Activated CD8-positive, alpha-beta memory T cell treated with anti-CD3 and anti-CD28 coated beads for 1 hour (primary cell): ENCODE results near the gene OBSL1.

Experiments used
- DNase-seq, 2 donors: peaks; one replicate each; pipeline ENCODE4 v3.0.0-alpha.2; 2020; ENCODE audit warnings: low read depth in 1 of 2; ENCODE audit errors: extremely low read depth in 1 of 2

OBSL1 gene

DNA sequence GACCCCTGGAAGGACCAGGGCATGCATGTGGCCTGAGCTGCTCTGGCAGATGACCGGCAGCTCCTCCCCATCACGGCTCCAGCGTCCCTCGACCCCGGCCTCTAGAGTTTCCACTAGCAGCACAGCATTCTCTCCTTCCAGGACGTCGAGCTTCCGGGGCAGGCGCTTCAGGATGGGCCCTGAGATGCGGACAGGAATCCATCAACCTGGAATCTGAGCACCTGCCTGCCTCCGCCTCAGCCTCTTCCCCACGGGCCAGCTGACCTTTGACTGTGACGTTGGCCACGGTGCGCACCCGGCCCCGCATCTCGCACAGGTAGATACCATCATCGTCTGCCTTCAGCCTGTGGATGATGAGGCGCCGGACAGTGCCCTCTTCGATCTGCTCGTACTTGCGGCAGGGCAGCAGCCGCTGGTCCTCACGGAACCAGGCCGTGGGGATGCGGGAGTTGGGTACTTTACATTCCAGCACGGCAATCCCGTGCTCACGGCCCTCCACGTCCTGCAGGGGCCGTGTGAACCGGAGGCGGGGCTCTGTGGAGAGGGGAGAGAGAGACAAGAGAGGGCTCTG is 3.5 kb downstream of the OBSL1 start:
- no peak for DNase-seq

DNA sequence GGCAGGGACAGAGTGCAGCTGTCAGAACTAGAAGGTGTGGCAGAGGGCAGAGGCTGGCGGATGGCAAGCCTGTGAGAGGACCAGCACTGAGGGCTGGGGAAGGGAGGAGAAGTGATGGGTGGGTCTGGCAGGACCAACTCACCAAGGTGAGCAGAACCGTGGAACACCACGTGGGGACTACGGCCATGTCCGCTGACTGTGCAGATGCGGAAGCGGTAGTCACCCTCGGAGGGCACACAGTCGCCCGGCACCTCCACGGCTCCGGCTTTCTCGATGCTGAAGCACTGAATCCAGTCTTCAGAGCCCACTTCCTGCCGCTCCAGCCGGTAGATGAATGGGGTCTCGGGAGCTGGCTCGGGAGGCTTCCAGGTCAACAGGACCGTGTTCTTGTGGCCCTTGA is 4.2 kb downstream of the OBSL1 start:
- no peak for DNase-seq

DNA sequence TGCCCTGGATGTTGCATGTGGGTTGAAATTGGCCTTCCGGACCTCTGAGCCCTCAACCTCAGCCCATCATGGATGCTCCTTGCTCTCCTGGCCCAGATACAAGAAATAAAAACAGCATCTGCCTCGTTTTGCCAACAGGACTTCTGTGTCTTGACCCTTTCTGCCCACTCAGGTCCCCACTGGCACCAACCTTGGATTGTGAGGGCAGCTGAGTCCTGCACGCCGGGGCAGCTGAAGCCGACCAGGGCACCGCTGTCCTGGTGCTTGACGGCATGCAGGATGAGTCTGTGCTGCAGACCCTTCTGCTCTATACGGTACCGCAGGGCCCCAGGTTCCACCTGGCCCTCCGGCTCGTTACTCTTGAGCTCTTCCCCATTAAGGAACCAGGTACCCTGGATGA is 4.7 kb downstream of the OBSL1 start:
- no peak for DNase-seq

DNA sequence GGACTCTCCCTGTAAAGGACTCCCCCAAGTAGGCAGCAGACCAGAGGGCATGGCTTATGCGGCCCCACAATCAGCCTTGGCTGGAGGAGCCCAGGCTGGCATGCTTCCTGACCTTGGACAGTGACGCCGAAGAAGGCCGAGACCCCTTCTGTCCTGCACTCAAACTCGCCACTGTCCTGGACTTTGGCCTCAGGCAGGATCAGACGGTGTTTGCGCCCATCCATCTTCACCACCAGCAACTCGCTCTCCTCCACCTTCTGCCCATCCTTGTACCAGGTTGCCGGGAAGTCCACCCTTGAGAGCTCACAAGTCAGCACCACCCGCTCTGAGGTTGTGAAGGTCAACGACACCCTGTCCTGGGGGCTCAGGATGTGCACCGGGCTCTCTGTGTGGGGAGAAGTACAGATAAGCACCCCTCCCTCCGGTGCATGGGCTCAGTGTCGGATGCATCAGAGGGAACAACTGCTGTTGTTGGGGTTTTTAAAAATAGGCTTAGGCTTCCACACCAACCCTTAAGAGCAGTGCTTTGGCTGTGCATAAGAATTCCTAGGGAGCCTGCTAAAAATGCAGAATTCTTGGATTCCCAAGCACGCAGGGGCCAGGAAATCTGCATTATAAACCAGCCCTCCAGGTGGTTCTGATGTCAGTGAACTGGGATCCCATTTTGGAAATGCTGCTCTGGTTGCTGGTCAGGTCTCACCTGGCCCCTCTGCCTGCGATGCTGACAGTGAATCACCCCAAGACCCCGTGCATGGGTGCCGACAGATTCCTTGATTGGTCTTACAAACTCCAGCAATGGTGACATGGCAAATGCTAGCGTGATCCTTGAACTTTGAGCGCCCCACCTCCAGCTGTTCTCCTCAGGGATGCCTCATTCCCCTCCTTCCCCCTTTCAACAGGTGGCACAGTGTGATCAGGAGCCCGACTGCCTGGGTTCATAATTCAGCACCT is 5.9 kb downstream of the OBSL1 start:
- no peak for DNase-seq

DNA sequence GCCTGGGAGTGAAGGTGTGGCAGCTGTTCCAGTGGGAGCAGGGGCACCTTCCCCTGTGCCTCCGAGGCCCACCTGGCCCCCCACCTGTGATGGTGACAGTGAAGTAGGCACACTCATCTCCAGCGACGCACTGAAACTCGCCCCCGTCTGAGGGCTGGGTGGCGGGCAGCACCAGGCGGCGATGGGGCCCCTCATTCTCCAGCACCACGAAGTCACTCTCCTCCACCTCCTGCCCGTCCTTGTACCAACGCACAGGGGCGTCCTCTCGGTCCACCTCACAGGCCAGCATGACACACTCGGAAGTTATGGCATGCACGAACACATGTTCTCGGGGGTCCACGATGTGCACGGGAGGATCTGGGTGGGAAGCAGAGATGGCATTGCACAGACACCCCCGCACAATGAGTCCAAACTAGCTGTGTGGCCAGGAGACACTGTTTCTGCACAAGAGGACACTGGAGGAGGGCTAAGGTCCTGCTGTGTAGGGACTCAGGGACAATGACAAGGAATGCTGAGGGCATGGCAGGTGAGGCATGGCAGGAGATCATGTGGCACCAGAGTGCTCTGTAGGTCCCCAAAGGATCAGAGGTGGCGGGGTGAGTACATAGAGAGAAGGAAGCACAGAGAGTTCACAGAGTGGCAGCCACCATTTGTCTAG is 7.9 kb downstream of the OBSL1 start:
- no peak for DNase-seq

DNA sequence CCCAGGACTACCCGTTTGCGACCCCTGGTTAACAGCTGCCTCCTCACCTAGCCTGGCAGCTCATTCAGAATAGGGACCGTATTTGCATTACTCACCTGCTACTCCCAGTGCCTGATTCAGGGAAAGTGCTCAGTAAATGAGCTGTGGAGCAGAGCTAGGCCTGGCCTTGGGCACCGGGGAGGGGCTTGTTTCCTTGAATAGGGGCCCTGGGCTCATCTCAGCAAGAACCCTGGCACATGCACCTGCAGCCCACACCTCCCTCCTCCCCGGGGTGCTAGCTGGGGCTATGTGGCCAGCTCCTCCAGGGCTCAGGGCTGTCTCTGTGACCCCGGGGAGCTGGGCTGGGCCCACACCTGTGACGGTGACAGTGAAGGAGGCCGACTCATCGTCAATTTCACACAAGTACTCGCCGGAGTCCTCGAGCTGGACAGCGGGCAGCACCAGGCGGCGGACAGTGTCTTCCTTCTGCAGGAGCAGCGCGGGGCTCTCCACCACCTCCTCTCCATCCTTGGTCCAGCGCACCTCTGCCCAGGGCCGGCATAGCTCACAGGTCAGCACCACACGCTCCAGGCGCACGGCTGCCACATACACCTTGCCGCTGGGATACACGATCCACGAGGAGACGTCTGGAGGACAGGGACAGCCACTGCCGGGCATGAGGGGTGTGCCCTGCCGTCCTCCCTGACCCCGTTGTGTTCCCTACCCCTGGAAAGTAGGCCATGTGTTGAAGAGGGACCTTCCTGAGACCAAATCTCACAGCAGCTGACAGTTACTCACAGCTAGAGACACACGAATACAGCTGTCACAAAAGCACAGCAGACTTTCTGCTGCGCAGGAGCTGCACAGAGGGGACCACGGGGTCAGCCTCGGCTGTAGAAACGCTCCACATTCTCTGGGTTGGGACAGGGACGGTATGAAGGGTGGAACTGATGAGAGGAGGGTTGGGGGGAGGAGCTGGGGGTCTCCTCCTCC is 9.0 kb downstream of the OBSL1 start:
- no peak for DNase-seq

DNA sequence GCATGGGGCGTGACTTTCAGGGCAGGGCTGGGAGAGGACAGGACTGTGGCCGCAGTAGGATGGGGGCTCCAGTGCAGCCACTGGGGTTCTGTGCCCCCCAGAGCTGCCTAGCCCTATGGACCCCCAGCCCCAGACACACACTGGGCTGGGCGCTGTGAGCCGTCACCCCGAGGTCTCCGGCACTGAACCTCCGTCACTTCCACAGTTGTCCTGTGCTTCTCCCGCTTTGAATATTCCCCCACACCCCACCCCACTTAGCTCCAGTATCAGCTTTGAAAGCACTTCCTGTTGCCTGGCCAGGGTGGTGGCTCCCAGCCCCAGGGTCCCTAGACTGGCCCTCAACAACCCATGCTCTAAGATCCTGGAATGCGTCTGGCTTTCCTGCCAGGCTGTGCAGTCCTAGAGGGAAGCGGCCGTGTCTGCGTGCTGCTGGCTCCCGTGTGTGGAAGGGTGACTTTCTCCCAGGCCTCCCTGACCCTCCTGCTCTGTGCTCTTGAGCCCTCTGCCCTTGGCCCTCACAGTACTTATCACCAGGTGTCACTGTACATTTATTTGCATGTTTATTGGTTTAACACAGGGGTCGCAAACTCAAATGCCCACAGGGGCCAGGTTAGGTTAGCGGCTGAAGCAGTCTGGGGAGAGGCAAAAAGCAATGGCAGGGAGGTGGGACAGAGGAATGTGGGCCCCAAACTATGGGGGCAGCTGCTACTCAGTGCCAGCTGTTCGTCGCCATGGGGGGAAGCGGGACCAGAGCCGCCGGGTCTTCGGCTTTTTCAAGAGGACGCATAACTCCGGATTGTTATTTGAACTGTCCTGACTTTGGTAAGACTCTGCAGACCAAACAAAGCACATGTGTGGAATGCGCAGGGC is 9.9 kb downstream of the OBSL1 start:
- no peak for DNase-seq

DNA sequence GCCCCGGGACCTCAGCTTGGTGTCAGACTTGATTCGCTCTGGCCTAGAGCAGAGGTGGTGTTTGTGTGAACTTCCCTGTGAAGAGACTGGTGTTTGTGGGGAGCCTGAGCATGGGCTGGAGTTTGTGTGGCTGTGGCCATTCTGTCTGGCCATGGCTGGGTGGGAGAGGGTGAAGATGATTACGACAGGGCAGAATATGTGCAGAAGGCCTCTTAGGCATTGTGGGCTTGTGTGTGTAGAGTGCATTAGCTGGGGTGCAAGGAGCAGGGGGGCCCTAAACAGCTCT is 10.5 kb downstream of the OBSL1 start:
- no peak for DNase-seq

DNA sequence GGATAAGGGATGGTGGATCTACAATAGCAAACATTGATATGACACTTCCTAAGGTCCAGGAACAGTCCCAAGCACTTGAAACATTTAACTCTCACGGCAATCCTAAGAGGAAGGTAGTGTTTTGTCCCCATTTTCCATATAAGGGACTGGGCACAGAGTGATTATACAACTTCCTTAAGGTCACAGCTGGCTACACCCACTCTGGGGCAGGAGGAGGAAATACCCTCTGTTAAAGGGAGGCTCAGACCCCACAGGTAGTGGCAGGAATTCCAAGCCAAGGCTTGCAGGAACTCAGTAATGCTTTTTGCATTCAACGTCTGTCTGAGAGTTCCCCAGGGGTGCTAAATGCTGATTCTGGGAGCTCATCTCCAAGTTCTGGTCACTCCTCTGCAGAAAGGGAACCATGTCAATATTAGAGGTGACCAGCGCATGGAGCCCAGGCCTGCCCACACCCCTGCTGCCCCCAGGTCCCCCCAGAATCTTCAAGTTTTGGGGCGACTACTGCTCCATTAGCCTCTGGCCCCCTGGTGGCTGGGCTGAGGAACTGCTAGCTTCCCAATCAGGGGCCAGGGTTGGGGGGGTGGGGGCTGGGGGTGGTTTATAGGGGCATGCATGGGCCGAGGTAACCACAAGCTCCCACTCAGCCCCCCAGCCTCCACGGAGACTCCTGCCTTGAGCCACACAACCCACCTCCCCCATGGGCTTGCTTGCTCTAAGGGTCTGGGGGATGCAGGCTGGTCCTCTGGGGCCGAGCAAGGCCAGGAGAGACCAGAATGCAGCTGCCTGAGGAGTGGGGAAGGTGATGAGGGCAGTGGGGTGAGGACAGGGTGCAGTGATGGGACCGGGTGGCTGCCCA is 11.1 kb downstream of the OBSL1 start:
- DNase-seq = no peak

DNA sequence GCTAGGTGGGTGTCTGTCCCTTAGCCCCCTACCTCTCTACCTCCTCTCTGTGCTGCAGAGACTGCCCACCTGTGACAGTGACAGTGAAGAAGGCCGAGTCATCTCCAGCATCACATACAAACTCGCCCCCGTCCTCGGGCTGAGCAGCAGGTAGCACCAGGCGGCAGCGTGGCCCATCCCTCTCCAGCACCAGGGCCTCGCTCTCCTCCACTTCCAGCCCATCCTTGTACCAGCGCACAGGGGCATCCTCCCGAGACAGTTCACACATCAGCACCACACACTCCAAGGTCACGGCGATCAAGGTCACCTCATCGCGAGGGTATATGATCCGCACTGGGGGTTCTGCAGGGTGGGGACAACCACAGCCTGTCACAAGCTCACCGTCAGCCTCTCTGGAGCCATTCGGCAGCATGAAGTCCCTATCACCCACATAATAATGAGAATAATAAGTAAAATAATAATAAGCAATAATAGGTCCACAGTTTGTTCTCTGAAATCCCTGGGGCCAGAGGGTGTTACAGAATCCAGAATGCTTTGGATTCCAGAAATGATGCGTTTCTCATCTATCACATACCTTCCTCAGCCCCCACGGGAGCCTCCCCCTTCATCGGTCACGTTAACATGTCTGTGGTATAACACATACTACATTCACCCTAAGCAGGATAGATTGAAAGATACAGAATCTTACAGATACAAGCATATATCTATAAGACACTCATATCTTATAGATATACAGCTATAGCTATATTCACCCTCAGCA is 12.0 kb downstream of the OBSL1 start:
- DNase-seq = no peak

DNA sequence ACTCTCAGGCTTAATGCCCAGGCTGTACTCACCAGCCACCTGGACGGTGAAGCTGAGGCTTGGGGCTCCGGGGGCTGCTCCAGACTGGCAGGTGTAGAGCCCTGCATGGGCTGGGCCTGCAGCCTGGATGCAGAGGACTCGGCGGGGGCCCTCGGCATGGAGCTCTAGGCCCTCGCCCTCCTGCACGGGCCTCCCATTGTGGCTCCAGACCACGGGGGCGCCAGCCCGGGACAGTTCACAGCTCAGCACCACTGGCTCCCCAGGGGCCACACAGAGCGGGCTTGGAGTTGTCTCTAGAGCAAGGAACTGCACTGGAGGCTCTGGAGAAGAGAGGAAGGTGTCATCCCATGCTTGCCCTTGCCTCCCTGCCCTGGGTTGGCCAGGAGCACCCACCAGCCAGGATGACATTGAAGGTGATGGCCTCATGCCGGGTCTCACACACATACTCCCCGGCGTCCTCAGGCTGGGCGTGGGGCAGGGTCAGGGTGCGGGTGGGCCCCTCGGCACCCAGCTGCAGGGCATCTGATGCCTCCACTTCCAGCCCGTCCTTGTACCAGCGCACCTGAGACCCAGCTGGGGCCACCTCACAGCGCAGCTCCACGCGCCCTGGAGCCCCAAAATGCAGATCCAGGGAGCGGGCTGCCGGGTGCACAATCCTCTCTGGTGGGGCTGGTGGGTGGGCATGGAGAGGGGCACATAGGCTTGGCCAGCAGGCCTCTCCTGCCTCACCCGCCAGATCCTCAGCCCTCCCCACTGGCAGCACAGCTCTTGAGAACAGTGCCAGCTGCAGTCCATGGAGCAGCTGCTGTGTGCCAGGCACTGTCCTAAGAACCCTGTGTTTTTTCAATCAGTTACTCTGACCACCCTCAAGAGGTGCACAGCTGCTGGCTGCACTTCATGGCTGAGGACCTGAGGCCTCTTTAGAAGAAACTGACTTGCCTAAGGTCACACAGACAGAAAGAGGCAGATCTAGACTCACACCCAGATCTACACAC is 13.3 kb downstream of the OBSL1 start:
- DNase-seq = no peak

DNA sequence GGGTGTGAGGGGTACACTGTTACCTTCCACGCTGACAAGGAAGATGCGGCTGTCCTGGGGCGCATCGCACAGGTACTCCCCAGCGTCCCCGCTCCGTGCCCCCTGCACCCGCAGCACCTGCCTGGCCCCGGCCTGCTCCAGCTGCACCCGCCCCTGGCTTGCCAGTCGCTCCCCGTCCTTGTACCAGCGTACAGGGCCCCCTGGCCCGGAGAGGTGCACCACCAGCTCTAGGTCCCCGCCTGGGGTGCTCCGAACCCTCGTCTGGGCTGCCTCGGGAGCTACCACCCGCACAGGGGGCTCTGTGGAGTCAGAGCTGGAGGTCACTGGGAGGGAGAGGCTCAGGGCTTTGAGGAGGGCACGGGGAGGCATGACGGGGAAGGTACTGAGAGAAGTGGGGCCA is 14.0 kb downstream of the OBSL1 start:
- no peak for DNase-seq

DNA sequence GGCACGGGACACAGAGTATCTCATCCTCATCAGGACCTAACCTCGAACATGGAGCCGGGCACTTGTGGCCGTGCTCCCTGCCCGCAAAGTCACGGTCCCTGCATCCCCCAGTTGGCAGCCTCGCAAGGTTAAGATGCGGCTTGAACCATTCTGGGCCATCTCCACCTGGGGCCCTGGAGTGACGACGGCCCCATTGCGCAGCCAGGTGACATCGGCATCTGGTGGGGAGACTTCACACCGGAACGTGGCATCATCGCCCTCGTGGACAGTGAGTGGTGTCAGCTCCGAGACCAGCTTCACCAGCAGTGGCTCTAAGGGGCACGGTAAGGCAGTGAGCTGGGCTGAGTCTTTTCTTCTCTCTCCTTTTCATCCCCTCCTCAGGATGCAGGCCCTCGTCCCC is 14.9 kb downstream of the OBSL1 start:
- DNase-seq = no peak

DNA sequence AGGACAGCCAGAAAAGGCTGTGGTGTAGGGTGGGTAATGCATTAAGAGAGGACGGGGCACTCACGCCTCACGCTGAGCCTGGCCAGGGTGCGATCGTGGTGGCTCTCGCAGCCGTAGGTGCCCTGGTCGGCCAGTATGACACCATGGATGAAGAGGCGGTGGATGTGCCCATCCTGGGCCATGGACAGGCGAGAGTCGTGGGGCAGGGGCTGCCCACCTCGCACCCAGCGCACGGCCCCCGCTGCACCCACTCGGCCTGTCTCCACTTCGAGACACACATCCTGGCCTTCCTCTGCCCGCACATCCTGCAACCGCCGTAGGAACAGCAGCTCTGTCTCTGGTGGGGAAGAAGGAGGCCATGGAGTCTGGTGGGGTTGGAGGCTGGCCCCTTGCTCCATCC is 15.4 kb downstream of the OBSL1 start:
- no peak for DNase-seq

DNA sequence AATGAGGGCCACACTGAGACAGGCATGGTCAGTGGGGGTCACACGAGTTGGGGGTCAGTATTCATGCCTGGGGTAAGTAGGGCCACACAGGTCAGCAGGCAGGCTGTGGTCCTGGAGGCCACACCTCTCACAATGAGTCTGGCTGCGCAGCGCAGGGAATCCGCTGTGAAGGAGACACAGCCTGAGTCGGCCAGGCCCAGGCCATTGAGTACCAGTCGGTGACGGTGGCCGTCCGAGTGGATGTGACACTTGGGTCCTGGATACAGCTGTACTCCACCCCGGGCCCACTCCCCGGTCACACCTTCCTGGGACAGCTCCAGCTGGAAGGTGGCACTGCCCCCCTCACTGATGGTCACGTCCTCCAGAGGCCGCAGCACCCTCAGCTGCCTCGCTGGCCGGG is 17.0 kb downstream of the OBSL1 start:
- no peak for DNase-seq

DNA sequence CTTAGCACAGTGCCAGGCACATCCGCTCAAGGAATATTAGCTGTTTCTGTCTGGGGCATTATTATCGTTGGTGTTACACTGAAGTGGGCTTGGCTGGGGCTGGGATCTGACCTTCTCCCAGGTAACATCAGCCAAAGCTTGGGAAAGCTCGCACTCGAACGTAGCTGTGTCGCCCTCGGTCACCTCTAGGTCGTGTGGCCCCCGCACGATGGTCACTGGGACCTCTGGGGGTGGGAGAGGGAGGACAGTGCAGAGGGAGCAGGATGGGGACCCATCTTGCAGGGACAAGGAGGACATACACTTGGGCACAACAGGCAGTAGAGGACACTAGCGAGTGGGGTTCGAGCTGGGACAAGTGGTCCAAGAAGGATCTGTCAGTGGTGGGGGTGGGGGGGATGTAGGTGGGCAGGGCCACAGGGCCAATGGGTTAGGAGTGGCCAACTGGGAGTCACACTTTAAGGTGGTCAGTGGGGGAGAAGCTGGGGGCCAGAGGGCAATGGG is 17.8 kb downstream of the OBSL1 start:
- no peak for DNase-seq

DNA sequence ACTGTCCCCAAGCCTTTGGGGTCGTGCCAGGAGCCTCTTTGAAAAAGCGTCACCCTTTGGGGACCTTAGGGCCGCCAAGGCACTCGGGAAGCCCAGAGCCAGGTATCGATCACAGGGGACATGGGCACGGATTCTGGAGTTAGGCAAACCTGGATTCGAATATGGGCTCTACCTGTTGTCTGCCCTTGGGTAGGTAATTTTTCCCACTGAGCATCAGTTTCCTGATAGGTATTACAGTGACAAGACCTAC is 18.2 kb downstream of the OBSL1 start:
- DNase-seq = no peak
